ENCODE results near the gene BAX. TPM values are rescaled to one million over a fixed set of nuclear protein-coding genes. Genes with fewer than 3 reads are reported as not detected.
A peak's percentile ranks its signal among the peaks of the same experiment; 100 is the strongest.

The BAX gene
- total and polyA plus RNA-seq, 9 of the 15 experiments (the other 6 are each of a cell fraction or from before 2014, with no cell fraction given), result 3.2 to 95.4 (median 44.5) TPM

GRCh38 chr19:48999481-49000325, 45.0 kb downstream of the BAX start (continued):
- peak; percentile 56; the same call in 1 of the 2 replicates for TF ChIP-seq REST (IDR thresholded peaks at IDR 0.05; ENCODE audit: borderline replicate concordance)
- TF ChIP-seq REST (CRISPR knock-in tag; IDR thresholded peaks at IDR 0.05; ENCODE audit: low read depth), result no peak
- peak; percentile 49 for TF ChIP-seq ETV1 (tag; conservative IDR thresholded peaks at IDR 0.05; ENCODE audit: low read depth)
- no peak for TF ChIP-seq ZNF785 (CRISPR knock-in tag; IDR thresholded peaks at IDR 0.05)
- TF ChIP-seq TCF15 (CRISPR knock-in tag; IDR thresholded peaks at IDR 0.05), result no peak
